Measurements from ENCODE around the gene TCF23. TPM values are rescaled to one million over a fixed set of nuclear protein-coding genes. Genes with fewer than 3 reads are reported as not detected.

Gene TCF23
- total and polyA plus RNA-seq, 2 experiments from 2014 or later = 0.03 to 0.07 TPM

DNA sequence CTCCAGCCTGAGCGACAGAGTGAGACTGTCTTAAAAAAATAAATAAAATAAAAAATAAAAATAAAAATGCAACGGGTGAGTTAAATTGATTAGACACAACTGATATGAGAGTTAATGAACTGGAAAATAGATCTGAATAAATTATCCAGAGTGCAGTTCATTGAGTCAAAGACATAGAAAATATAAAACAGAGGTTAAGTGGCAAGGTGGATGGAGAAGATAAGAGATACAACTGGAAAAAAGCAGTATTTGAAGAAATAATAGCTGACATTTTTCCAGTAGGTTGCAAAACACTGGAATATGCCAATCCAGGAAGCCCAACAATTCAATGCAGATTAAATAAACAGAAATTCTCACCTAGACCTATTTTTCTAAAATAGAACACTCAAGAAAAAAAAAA lies 40.6 kb upstream of the TCF23 start:
- H3K79me2 ChIP-seq (replicated peaks; ENCODE audit: insufficient read depth) = no peaks in the 10 kb centered on the region
- H3K27me3 ChIP-seq (ENCODE audit: insufficient read depth) = no peaks in the 10 kb centered on the region
- no peak overlapping the region for H3K4me3 ChIP-seq
- Mint-ChIP-seq H3K36me3 (ENCODE audit: low read depth) (no peaks in the 10 kb centered on the region), H3K27me3 (ENCODE audit: insufficient read depth, low read depth, poor library complexity) (peaks cover 4% of the 10 kb centered on the region), H3K4me3 (no peak overlapping the region), H3K9me3 (no peaks in the 10 kb centered on the region), H3K4me1 (peaks cover 6% of the 10 kb centered on the region; the same call in 2 of the 3 replicates), H3K27ac (no peak overlapping the region)
- ATAC-seq (no peak), DNase-seq (ENCODE audit: low spot score) (no peak)
- no peaks in the 10 kb centered on the region for H3K36me3 ChIP-seq (ENCODE audit: insufficient read depth)
- H3K4me2 ChIP-seq = no peak overlapping the region
- no peaks in the 10 kb centered on the region for H3F3A ChIP-seq (replicated peaks; ENCODE audit: low read depth)
- H3K27ac ChIP-seq (ENCODE audit: low read depth) = no peak overlapping the region
- no peaks in the 10 kb centered on the region for H3K9me2 ChIP-seq (ENCODE audit: insufficient read depth)
- no peaks in the 10 kb centered on the region for H4K20me1 ChIP-seq (replicated peaks; ENCODE audit: insufficient read depth)
- TF ChIP-seq POLR2AphosphoS5 (IDR thresholded peaks at IDR 0.05; ENCODE audit: low read depth) (no peak), EZH2 (IDR thresholded peaks at IDR 0.05; ENCODE audit: low read depth, unreplicated experiment) (no peak), STAT1 (IDR thresholded peaks at IDR 0.05; ENCODE audit: unreplicated experiment) (no peak), ZNF114 (CRISPR knock-in tag; IDR thresholded peaks at IDR 0.05) (no peak), NANOG (IDR thresholded peaks at IDR 0.05; ENCODE audit: borderline replicate concordance) (no peak), ZNF331 (CRISPR knock-in tag; IDR thresholded peaks at IDR 0.05; ENCODE audit: low read depth) (no peak), JUNB (IDR thresholded peaks at IDR 0.05; ENCODE audit: unreplicated experiment) (no peak), EZH2phosphoT487 (IDR thresholded peaks at IDR 0.05; ENCODE audit: unreplicated experiment) (no peak), CREB1 (CRISPR knock-in tag; IDR thresholded peaks at IDR 0.05; ENCODE audit: low read depth) (no peak)
- TF ChIP-seq, protein P1, sequence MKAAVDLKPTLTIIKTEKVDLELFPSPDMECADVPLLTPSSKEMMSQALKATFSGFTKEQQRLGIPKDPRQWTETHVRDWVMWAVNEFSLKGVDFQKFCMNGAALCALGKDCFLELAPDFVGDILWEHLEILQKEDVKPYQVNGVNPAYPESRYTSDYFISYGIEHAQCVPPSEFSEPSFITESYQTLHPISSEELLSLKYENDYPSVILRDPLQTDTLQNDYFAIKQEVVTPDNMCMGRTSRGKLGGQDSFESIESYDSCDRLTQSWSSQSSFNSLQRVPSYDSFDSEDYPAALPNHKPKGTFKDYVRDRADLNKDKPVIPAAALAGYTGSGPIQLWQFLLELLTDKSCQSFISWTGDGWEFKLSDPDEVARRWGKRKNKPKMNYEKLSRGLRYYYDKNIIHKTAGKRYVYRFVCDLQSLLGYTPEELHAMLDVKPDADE (IDR thresholded peaks at IDR 0.05) = no peak
- TF ChIP-seq, protein P2, sequence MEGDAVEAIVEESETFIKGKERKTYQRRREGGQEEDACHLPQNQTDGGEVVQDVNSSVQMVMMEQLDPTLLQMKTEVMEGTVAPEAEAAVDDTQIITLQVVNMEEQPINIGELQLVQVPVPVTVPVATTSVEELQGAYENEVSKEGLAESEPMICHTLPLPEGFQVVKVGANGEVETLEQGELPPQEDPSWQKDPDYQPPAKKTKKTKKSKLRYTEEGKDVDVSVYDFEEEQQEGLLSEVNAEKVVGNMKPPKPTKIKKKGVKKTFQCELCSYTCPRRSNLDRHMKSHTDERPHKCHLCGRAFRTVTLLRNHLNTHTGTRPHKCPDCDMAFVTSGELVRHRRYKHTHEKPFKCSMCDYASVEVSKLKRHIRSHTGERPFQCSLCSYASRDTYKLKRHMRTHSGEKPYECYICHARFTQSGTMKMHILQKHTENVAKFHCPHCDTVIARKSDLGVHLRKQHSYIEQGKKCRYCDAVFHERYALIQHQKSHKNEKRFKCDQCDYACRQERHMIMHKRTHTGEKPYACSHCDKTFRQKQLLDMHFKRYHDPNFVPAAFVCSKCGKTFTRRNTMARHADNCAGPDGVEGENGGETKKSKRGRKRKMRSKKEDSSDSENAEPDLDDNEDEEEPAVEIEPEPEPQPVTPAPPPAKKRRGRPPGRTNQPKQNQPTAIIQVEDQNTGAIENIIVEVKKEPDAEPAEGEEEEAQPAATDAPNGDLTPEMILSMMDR (conservative IDR thresholded peaks at IDR 0.05; ENCODE audit: low read depth in 2 of 2) = no peak
- TF ChIP-seq, protein P3, sequence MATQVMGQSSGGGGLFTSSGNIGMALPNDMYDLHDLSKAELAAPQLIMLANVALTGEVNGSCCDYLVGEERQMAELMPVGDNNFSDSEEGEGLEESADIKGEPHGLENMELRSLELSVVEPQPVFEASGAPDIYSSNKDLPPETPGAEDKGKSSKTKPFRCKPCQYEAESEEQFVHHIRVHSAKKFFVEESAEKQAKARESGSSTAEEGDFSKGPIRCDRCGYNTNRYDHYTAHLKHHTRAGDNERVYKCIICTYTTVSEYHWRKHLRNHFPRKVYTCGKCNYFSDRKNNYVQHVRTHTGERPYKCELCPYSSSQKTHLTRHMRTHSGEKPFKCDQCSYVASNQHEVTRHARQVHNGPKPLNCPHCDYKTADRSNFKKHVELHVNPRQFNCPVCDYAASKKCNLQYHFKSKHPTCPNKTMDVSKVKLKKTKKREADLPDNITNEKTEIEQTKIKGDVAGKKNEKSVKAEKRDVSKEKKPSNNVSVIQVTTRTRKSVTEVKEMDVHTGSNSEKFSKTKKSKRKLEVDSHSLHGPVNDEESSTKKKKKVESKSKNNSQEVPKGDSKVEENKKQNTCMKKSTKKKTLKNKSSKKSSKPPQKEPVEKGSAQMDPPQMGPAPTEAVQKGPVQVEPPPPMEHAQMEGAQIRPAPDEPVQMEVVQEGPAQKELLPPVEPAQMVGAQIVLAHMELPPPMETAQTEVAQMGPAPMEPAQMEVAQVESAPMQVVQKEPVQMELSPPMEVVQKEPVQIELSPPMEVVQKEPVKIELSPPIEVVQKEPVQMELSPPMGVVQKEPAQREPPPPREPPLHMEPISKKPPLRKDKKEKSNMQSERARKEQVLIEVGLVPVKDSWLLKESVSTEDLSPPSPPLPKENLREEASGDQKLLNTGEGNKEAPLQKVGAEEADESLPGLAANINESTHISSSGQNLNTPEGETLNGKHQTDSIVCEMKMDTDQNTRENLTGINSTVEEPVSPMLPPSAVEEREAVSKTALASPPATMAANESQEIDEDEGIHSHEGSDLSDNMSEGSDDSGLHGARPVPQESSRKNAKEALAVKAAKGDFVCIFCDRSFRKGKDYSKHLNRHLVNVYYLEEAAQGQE (IDR thresholded peaks at IDR 0.05; ENCODE audit: unreplicated experiment) = no peak
- H2AFZ ChIP-seq = no peak overlapping the region
- H3K4me1 ChIP-seq (ENCODE audit: insufficient read depth) = no peaks in the 10 kb centered on the region
